Thyroid gland (tissue), 4 donors: ENCODE results near the gene LTB4R. TPM values are rescaled to one million over a fixed set of nuclear protein-coding genes. Genes with fewer than 3 reads are reported as not detected.
A peak's percentile ranks its signal among the peaks of the same experiment; 100 is the strongest.

Source experiments
- DNase-seq, 2 donors: peaks; one replicate each; pipeline ENCODE4 v3.0.0-alpha.2; 2019
- H3K27ac ChIP-seq, 3 donors: fragments of 200-600 bp; sonication (generic); 1 replicate in 2 of 3; 2 replicates in 1 of 3; pipeline ENCODE4 v1.5.1; 2016 to 2019; ENCODE audit warnings: mild to moderate bottlenecking in 1 of 3, moderate library complexity in 1 of 3
- H3K27me3 ChIP-seq: fragments of 200-600 bp; sonication (generic); one replicate; pipeline ENCODE4 v1.5.1; 2019
- H3K36me3 ChIP-seq, 2 donors: fragments of 200-600 bp; sonication (generic); one replicate each; pipeline ENCODE4 v1.5.1; 2016 to 2019
- H3K4me1 ChIP-seq, 2 donors: fragments of 200-600 bp; sonication (generic); one replicate each; pipeline ENCODE4 v1.5.1; 2017 to 2019
- H3K4me3 ChIP-seq, 3 donors: fragments of 200-600 bp; sonication (generic); replicated peaks in 1 of 3; 1 replicate in 2 of 3; 2 replicates in 1 of 3; pipeline ENCODE4 v1.5.1; 2016; ENCODE audit warnings: mild to moderate bottlenecking in 1 of 3
- H3K9me3 ChIP-seq: fragments of 200-600 bp; sonication (generic); one replicate; pipeline ENCODE4 v1.5.1; 2017
- CTCF ChIP-seq, 6 experiments: fragments of 200-600 bp in 3 of 6; fragments of 450-650 bp in 3 of 6; sonication (generic) in 3 of 6; IDR thresholded peaks; one replicate each; pipeline ENCODE4 v1.5.1; 2016 to 2019; ENCODE audit warnings: antibody characterized with exemption in 6 of 6, mild to moderate bottlenecking in 2 of 6, inconsistent platforms in 1 of 6, moderate library complexity in 1 of 6
- POLR2A ChIP-seq, 2 donors: fragments of 450-650 bp; IDR thresholded peaks; one replicate each; pipeline ENCODE4 v1.6.1; 2017; ENCODE audit warnings: antibody characterized with exemption in 2 of 2, mild to moderate bottlenecking in 2 of 2, moderate library complexity in 1 of 2
- WGBS, 2 donors: methylation state at CpG; one replicate each; pipeline ENCODE4 v1.1.5; 2017; 5-methylcytosine and 5-hydroxymethylcytosine counted together
- intact Hi-C: fragments of 100-400 bp; cut with DNase I; formaldehyde crosslinking; loops from one replicate; pipeline ENCODE4 v1.15.1; 2023
- total RNA-seq, 4 donors: library from RNA; depleted of rRNA; stranded (reverse); fragments of >200 nt; gene quantifications; one replicate each; pipeline ENCODE4 v1.2.3, GENCODE V29; 2016

Gene LTB4R
- total RNA-seq, 4 donors from 2014 or later: 4.2 to 7.4 (median 4.3) TPM

DNA sequence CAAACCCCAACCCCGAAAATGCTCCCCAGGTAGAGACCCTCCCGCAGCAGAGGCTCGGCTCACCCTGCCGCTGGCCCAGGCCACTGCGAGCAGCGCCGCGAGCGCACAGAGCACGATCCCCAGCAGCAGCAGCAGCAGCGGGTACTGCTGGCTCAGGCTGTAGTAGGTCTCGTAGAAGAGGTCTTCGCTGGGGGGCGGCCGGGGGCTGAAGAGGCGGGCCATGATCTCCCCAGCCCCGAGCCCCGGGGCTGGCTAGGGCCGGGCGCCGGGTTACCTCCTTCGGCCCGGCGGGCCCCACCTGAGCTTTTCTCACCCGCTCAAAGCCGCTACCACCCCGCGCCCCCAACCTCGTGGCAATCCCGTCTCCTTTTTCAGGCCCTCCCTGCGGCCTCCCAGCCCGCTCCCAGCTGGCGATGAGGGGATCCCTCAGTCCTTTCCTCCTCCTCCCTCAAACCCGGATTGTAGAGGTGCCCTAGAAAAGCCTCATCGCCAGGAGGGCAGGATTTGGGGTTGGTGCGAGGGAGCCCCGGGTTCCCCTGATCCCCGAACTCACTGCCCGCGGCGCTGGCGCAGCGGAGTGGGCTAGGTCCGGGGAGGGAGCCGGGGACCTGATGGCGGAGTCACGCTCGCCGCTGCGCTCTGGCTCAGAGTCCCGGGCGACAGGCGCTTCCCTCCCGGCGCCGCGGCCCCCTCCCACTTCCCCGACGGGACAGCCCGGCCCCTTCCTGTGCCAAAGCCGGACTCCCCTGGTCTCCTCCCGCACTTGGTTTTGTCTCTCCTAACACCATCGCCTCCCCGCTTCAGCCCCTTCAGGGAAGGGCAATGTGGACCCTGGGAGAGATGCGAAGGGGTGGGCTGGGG, 23.4 kb downstream of the LTB4R start, which contains the start of gene ADCY4:
Gene ADCY4, minus strand, starts transcription at position 641 of the 861 bp plus-strand sequence. Its CDS starts 419 bp downstream, at position 222.
- no peaks in the 10 kb centered on the region for H3K36me3 ChIP-seq
- H3K4me1 ChIP-seq: peaks cover 21 to 74% of the 10 kb centered on the region in 2 donors
- peak; percentile 28 to 38 for DNase-seq
- no peak for TF ChIP-seq CTCF (IDR thresholded peaks at IDR 0.05)
- peak in 1 of 2 donors; percentile 21 for TF ChIP-seq POLR2A (IDR thresholded peaks at IDR 0.05)
- H3K27ac ChIP-seq: peak within 1 kb of the TSS; percentile 57 to 78 (median 68)
- 17 to 19% methylated on average over 38 to 52 of the region's 65 CpGs for WGBS, 2 donors
- no peaks in the 10 kb centered on the region for H3K9me3 ChIP-seq
- H3K27me3 ChIP-seq: no peaks in the 10 kb centered on the region
- H3K4me3 ChIP-seq: peak within 1 kb of the TSS; percentile 5 to 47 (median 9)
- intact Hi-C loops: loop anchor here (2.0 to 5.0 kb wide), 2 partner anchors 33 to 102 kb away; partner anchors contain the start of gene NFATC4

- WGBS, 2 donors: 78 to 80% methylated on average over 12 of the region's 12 CpGs
- peaks cover 21 to 80% of the 10 kb centered on the region in 2 donors for H3K4me1 ChIP-seq
- H3K27me3 ChIP-seq: no peaks in the 10 kb centered on the region
- no peak for DNase-seq
- H3K36me3 ChIP-seq: no peaks in the 10 kb centered on the region
- intact Hi-C loops: loop anchor here (2.0 kb wide), 1 partner anchor 101 kb away; no protein-coding TSS in a partner anchor
- peak overlapping the region in 1 of 3 donors; percentile 47 for H3K4me3 ChIP-seq
- H3K9me3 ChIP-seq: no peaks in the 10 kb centered on the region
- no peak for TF ChIP-seq POLR2A (IDR thresholded peaks at IDR 0.05)
- no peak for TF ChIP-seq CTCF (IDR thresholded peaks at IDR 0.05)
- H3K27ac ChIP-seq: peak overlapping the region in 2 of 3 donors; percentile 54 to 68
These were observed 24.3 kb downstream of the LTB4R start for GRCh38 chr14:24335461-24336171.

- Histone ChIP-seq H3K27ac (peak overlapping the region in 1 of 3 donors; percentile 71), H3K4me1 (peaks cover 16 to 76% of the 10 kb centered on the region in 2 donors), H3K4me3 (no peak overlapping the region), H3K36me3 (no peaks in the 10 kb centered on the region), H3K9me3 (no peaks in the 10 kb centered on the region), H3K27me3 (no peaks in the 10 kb centered on the region)
- intact Hi-C loops: no loop called here
- WGBS, 2 donors: 89% methylated on average over 6 to 7 of the region's 7 CpGs
- no peak for DNase-seq
- TF ChIP-seq CTCF (IDR thresholded peaks at IDR 0.05): no peak
These were observed 26.0 kb downstream of the LTB4R start for GRCh38 chr14:24337144-24337823.

- peak overlapping the region in 1 of 3 donors; percentile 71 for H3K27ac ChIP-seq
- intact Hi-C loops: no loop called here
- H3K36me3 ChIP-seq: no peaks in the 10 kb centered on the region
- peaks cover 11 to 70% of the 10 kb centered on the region in 2 donors for H3K4me1 ChIP-seq
- peak; percentile 79 to 81 for DNase-seq
- WGBS, 2 donors: 53% methylated on average over 8 of the region's 8 CpGs
- TF ChIP-seq CTCF (IDR thresholded peaks at IDR 0.05) (no peak), POLR2A (IDR thresholded peaks at IDR 0.05) (no peak)
- H3K4me3 ChIP-seq: no peak overlapping the region
- H3K9me3 ChIP-seq: no peaks in the 10 kb centered on the region
- H3K27me3 ChIP-seq: no peaks in the 10 kb centered on the region
These were observed 26.5 kb downstream of the LTB4R start for GRCh38 chr14:24337824-24338175.
